Stimulated activated CD8-positive, alpha-beta memory T cell treated with anti-CD3 and anti-CD28 coated beads, Interleukin-7, amount 100 ng/mL, for 1 hour (primary cell): ENCODE measurements around the gene CFAP97D2.
A peak's percentile ranks its signal among the peaks of the same experiment; 100 is the strongest.
"Not testable (repeated sequence)": the region's sequence is repeated elsewhere in the genome, so short reads cannot be mapped to it uniquely, and the experiment has no call there.

ENCODE experiments used
- DNase-seq, 2 donors: peaks; one replicate each; pipeline ENCODE4 v3.0.0-alpha.2; 2020; ENCODE audit warnings: low read depth in 2 of 2

CFAP97D2 gene

GRCh38 chr13:114179087-114179658, at the start of gene CFAP97D2:
CFAP97D2 (plus strand) TSS chr13:114179257; CDS start chr13:114179331, 74 bp downstream.
- DNase-seq, result no peak

GRCh38 chr13:114129649-114130062, 49.4 kb upstream of the CFAP97D2 start:
- no peak for DNase-seq

- no peak for DNase-seq
Observed at GRCh38 chr13:114130131-114130836, 48.8 kb upstream of the CFAP97D2 start.

GRCh38 chr13:114130837-114131582, 48.0 kb upstream of the CFAP97D2 start:
- DNase-seq, result no peak

- no peak for DNase-seq
Observed at GRCh38 chr13:114131583-114132418, 47.3 kb upstream of the CFAP97D2 start.

GRCh38 chr13:114132419-114133121, 46.5 kb upstream of the CFAP97D2 start, which contains the start of gene RASA3:
RASA3 (minus strand) TSS chr13:114132623; CDS start chr13:114132489, 134 bp downstream.
- DNase-seq, result no peak

- DNase-seq, result not testable (repeated sequence)
Observed at GRCh38 chr13:114133126-114133525, 45.9 kb upstream of the CFAP97D2 start.

- not testable (repeated sequence) for DNase-seq
Observed at GRCh38 chr13:114133552-114133951, 45.5 kb upstream of the CFAP97D2 start.

- DNase-seq, result no peak
Observed at GRCh38 chr13:114134111-114134943, 44.7 kb upstream of the CFAP97D2 start.

- no peak for DNase-seq
Observed at GRCh38 chr13:114134944-114135610, 44.0 kb upstream of the CFAP97D2 start.

GRCh38 chr13:114135731-114136171, 43.3 kb upstream of the CFAP97D2 start:
- no peak for DNase-seq

GRCh38 chr13:114136576-114136975, 42.5 kb upstream of the CFAP97D2 start:
- no peak for DNase-seq

- DNase-seq, result no peak
Observed at GRCh38 chr13:114140131-114140905, 38.7 kb upstream of the CFAP97D2 start.

- no peak for DNase-seq
Observed at GRCh38 chr13:114140906-114141250, 38.2 kb upstream of the CFAP97D2 start.

- DNase-seq, result no peak
Observed at GRCh38 chr13:114141261-114141996, 37.6 kb upstream of the CFAP97D2 start.

GRCh38 chr13:114142137-114142550, 36.9 kb upstream of the CFAP97D2 start:
- DNase-seq, result no peak

- DNase-seq, result peak; percentile 60 to 64
Observed at GRCh38 chr13:114142640-114143490, 36.2 kb upstream of the CFAP97D2 start.
